ENCODE measurements around the gene AP1S1. TPM values are rescaled to one million over a fixed set of nuclear protein-coding genes. Genes with fewer than 3 reads are reported as not detected.

AP1S1 gene
- total and polyA plus RNA-seq, 3 donors from 2014 or later: 31.7 to 54.8 (median 46.3) TPM

- no peaks in the 10 kb centered on the region for H3K9me3 ChIP-seq
- H3K27ac ChIP-seq: no peak overlapping the region
- DNase-seq: no peak
- H3K27me3 ChIP-seq: no peaks in the 10 kb centered on the region
- 2 to 3% methylated on average over 22 to 28 of the region's 28 CpGs for WGBS, 2 donors
- TF ChIP-seq POLR2A (IDR thresholded peaks at IDR 0.05) (no peak), CTCF (IDR thresholded peaks at IDR 0.05) (no peak)
- peak overlapping the region in 1 of 2 donors; percentile 7 for H3K4me3 ChIP-seq
- H3K4me1 ChIP-seq: peaks cover 23% of the 10 kb centered on the region
- intact Hi-C loops (cut with DNase I; ENCODE audit: low total_unique reads): no loop called here
- no peaks in the 10 kb centered on the region for H3K36me3 ChIP-seq (ENCODE audit: low read depth, missing control alignments)
These were observed 20.1 kb downstream of the AP1S1 start for GRCh38 chr7:101174322-101174854.

- no peak overlapping the region for H3K27ac ChIP-seq
- H3K4me3 ChIP-seq: no peak overlapping the region
- intact Hi-C loops (cut with DNase I; ENCODE audit: low total_unique reads): no loop called here
- no peaks in the 10 kb centered on the region for H3K9me3 ChIP-seq
- 30 to 38% methylated on average over 3 of the region's 3 CpGs for WGBS, 2 donors
- H3K36me3 ChIP-seq (ENCODE audit: low read depth, missing control alignments): no peaks in the 10 kb centered on the region
- TF ChIP-seq CTCF (IDR thresholded peaks at IDR 0.05): no peak
- TF ChIP-seq POLR2A (IDR thresholded peaks at IDR 0.05): no peak
- H3K27me3 ChIP-seq: no peaks in the 10 kb centered on the region
- no peak for DNase-seq
- peaks cover 26% of the 10 kb centered on the region for H3K4me1 ChIP-seq
These were observed 21.4 kb downstream of the AP1S1 start for GRCh38 chr7:101175664-101176063.

DNA sequence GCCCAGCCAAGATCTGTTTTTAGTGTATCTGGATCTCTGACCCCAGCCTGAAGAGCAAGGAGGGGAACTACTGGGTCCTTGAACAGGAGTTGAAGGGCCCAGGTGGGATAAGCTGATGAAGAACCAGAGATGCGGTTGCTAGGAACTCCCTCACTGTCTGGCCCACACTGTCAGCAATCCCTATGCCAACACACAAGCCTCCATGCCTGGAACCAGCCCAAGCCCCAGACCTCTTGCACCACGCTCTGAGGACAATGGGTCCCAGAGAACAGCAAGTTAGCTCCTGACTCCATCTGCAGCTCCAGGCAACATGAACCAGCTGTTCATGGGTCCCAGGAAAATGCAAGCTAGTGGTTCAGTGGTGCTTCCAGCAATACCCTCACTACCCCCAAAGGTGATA is 23.4 kb downstream of the AP1S1 start:
- 68% methylated on average over 2 of the region's 2 CpGs; no CpG with 5 or more reads in 1 of the 2 donors for WGBS, 2 donors

GRCh38 chr7:101179117-101179516 is 24.8 kb downstream of the AP1S1 start:
- peaks cover 8% of the 10 kb centered on the region for H3K4me1 ChIP-seq
- WGBS, 2 donors: 2 to 5% methylated on average over 18 of the region's 20 CpGs
- TF ChIP-seq POLR2A (IDR thresholded peaks at IDR 0.05): no peak
- no peak for TF ChIP-seq CTCF (IDR thresholded peaks at IDR 0.05)
- H3K27ac ChIP-seq: no peak overlapping the region
- no peak overlapping the region for H3K4me3 ChIP-seq
- H3K27me3 ChIP-seq: no peaks in the 10 kb centered on the region
- no peaks in the 10 kb centered on the region for H3K9me3 ChIP-seq
- DNase-seq: peak; percentile 39
- no peaks in the 10 kb centered on the region for H3K36me3 ChIP-seq (ENCODE audit: low read depth, missing control alignments)
- intact Hi-C loops (cut with DNase I; ENCODE audit: low total_unique reads): no loop called here

More for the DNA sequence above, 23.4 kb downstream of the AP1S1 start:
- H3K9me3 ChIP-seq: no peaks in the 10 kb centered on the region
- intact Hi-C loops (cut with DNase I; ENCODE audit: low total_unique reads): no loop called here
- H3K4me1 ChIP-seq: peaks cover 17% of the 10 kb centered on the region
- H3K4me3 ChIP-seq: no peak overlapping the region
- no peaks in the 10 kb centered on the region for H3K36me3 ChIP-seq (ENCODE audit: low read depth, missing control alignments)
- no peaks in the 10 kb centered on the region for H3K27me3 ChIP-seq
- TF ChIP-seq POLR2A (IDR thresholded peaks at IDR 0.05) (no peak), CTCF (IDR thresholded peaks at IDR 0.05) (no peak)
- DNase-seq: no peak
- no peak overlapping the region for H3K27ac ChIP-seq

DNA sequence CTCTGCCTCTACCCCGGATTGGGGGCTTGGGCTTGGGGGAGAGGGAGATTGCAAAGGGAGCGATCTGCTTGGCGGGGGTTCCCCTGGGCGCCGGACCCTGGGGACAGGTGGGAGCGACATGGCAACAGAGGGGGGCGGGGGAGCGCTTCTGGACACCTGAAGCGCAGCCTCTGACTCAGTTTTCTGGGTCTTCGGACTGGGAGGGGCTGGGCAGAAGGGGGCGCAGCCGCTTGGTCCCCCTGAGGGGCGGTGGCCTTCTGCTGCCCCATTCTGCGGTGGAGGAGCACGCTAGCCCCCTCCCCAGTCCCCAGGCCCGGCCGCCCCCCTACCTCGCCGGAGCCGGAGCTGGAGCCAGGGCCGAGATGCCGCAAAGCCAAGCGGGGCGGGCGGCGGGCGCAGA is 25.4 kb downstream of the AP1S1 start:
- WGBS, 2 donors: 2 to 3% methylated on average over 6 to 21 of the region's 27 CpGs
- TF ChIP-seq CTCF (IDR thresholded peaks at IDR 0.05) (no peak), POLR2A (IDR thresholded peaks at IDR 0.05) (no peak)
- H3K4me1 ChIP-seq: peaks cover 8% of the 10 kb centered on the region
- H3K4me3 ChIP-seq: peak overlapping the region in 1 of 2 donors; percentile 17
- intact Hi-C loops (cut with DNase I; ENCODE audit: low total_unique reads): no loop called here
- H3K27ac ChIP-seq: no peak overlapping the region
- no peaks in the 10 kb centered on the region for H3K36me3 ChIP-seq (ENCODE audit: low read depth, missing control alignments)
- H3K9me3 ChIP-seq: no peaks in the 10 kb centered on the region
- no peaks in the 10 kb centered on the region for H3K27me3 ChIP-seq
- DNase-seq: no peak

Data from testis (tissue), 3 donors.